NCI-H146 (cell line): Measurements from ENCODE around the gene KRTAP10-11.

Experiments
- DNase-seq: peaks from one replicate; lab custom pipeline; 2025; lab: John Stamatoyannopoulos, UW

Gene KRTAP10-11

DNA sequence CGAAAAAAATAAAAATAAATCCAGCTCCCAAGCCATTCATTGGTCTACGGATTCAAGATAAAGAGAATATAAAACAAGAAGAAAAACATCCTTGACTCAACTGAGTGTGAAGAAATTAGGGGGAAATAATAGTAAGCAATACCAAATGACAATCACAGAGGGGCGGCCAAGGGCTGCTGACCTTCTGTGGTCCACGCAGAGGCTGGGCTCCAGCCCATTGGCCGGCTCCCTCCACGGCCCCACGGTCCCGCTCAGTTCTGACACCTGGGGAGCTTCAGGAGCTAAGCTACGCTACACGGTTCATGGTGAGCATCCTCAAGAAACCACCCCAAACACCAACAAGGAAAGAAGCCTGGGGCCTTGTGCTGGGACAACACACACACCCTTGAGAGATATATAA, 50.4 kb downstream of the KRTAP10-11 start:
- no peak for DNase-seq
